C4-2B (cell line): ENCODE data around the gene HAUS3.
A peak's percentile ranks its signal among the peaks of the same experiment; 100 is the strongest.

ENCODE experiments used
- ZFX ChIP-seq: fragments of 450-650 bp; IDR thresholded peaks from 2 replicates; pipeline ENCODE4 v1.6.1; 2017
- TF ChIP-seq, protein P1 (sequence below): fragments of 450-650 bp; conservative IDR thresholded peaks from 2 replicates; pipeline ENCODE4 v1.5.1; 2017; ENCODE audit warnings: mild to moderate bottlenecking

DNA sequence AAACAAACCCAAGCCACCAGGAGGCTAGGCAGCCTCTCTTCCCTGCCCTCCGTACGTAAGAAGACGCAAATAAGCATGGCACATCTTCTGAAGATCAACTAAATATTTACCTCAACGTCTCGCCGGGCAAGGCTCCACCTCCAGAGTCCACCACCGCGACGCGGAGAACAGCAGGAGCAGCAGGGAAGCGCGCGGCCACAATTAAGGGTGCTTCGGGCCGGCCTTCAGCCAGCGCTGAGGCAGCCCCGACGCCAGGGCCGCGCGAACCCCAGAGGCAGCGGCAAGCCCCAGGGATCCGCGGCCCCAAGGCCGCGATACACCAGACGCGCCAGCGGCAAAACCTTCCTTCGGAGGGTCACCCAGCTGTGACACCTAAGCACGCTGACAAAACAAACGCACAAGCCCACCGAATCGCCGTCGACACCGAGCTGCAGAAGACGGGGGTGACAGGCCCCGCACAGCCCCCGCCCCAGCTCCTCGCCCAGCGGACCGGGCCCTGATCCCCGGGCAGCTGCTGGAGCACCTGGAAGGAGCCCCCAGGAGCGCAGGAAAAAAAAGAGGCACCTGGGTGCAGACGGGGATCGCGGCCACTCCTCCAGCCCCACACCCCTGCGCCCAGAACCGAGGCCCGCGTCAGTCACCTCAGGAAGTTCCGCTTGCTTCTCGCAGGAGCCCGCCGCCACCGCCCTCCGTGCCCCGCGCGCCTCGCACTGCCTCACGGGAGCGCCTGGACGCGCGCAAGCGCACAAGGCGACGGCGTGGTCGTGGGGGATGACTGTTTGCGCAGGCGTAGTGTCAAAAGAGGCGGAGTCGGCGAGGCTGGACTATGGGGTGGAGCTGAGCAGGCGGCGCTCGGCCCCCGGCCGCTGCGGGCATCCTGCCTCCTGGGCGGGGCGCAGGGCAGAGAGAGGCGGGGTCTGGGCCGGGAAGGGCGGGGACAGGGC is at the start of gene HAUS3, which contains the start of gene POLN:
- TF ChIP-seq, protein P1, sequence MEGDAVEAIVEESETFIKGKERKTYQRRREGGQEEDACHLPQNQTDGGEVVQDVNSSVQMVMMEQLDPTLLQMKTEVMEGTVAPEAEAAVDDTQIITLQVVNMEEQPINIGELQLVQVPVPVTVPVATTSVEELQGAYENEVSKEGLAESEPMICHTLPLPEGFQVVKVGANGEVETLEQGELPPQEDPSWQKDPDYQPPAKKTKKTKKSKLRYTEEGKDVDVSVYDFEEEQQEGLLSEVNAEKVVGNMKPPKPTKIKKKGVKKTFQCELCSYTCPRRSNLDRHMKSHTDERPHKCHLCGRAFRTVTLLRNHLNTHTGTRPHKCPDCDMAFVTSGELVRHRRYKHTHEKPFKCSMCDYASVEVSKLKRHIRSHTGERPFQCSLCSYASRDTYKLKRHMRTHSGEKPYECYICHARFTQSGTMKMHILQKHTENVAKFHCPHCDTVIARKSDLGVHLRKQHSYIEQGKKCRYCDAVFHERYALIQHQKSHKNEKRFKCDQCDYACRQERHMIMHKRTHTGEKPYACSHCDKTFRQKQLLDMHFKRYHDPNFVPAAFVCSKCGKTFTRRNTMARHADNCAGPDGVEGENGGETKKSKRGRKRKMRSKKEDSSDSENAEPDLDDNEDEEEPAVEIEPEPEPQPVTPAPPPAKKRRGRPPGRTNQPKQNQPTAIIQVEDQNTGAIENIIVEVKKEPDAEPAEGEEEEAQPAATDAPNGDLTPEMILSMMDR, result no peak; the same call in 1 of the 2 replicates
- peak; percentile 85 for TF ChIP-seq ZFX
